Measurements from ENCODE around the gene PREB.

- TF ChIP-seq CTCF (IDR thresholded peaks at IDR 0.05) (no peak), ZFX (IDR thresholded peaks at IDR 0.05; ENCODE audit: borderline replicate concordance) (no peak)
Observed at GRCh38 chr2:27095427-27095744, 39.0 kb downstream of the PREB start.

Measured in 22Rv1 (cell line).